Mesothelial cell of epicardium (in vitro differentiated cells): Measurements from ENCODE around the gene RTN4R. TPM values are rescaled to one million over a fixed set of nuclear protein-coding genes. Genes with fewer than 3 reads are reported as not detected.

ENCODE experiments used
- DNase-seq, 2 experiments: peaks; one replicate each; pipeline ENCODE4 v3.0.0; 2021; ENCODE audit warnings: low spot score in 2 of 2; ENCODE audit not compliant: unreplicated experiment in 2 of 2
- H3K27ac Mint-ChIP-seq: 2 replicates; pipeline ENCODE4 v1.8.0; 2021; ENCODE audit warnings: mixed read lengths
- H3K27me3 Mint-ChIP-seq: 2 replicates; pipeline ENCODE4 v1.8.0; 2021; ENCODE audit warnings: low read depth, mixed read lengths
- H3K36me3 Mint-ChIP-seq: 2 replicates; pipeline ENCODE4 v1.8.0; 2021; ENCODE audit warnings: mixed read lengths
- H3K4me1 Mint-ChIP-seq: 2 replicates; pipeline ENCODE4 v1.8.0; 2021; ENCODE audit warnings: mixed read lengths
- H3K4me3 Mint-ChIP-seq: 2 replicates; pipeline ENCODE4 v1.8.0; 2021; ENCODE audit warnings: mild to moderate bottlenecking, moderate library complexity, mixed read lengths
- H3K9me3 Mint-ChIP-seq: 2 replicates; pipeline ENCODE4 v1.8.0; 2021; ENCODE audit warnings: mixed read lengths
- CTCF ChIP-seq: fragments of 200-600 bp; sonication (generic); IDR thresholded peaks from one replicate; pipeline ENCODE4 v1.5.0; 2021; ENCODE audit warnings: antibody characterized with exemption; ENCODE audit not compliant: unreplicated experiment
- total RNA-seq: library from RNA; stranded (reverse); gene quantifications from 3 replicates; pipeline ENCODE4 v1.2.1, GENCODE V29; 2021

Gene RTN4R
- total RNA-seq, 1 donor from 2014 or later: 10.0 TPM

GRCh38 chr22:20292673-20293232, 24.6 kb upstream of the RTN4R start:
- DNase-seq: no peak
- no peaks in the 10 kb centered on the region for H3K36me3 Mint-ChIP-seq
- no peak overlapping the region for H3K27ac Mint-ChIP-seq
- H3K27me3 Mint-ChIP-seq: peaks cover 48% of the 10 kb centered on the region
- H3K4me3 Mint-ChIP-seq: no peak overlapping the region
- TF ChIP-seq CTCF: no peak
- H3K9me3 Mint-ChIP-seq: no peaks in the 10 kb centered on the region
- H3K4me1 Mint-ChIP-seq: peaks cover 4% of the 10 kb centered on the region

- TF ChIP-seq CTCF: no peak
- Mint-ChIP-seq H3K4me3 (no peak overlapping the region), H3K27ac (no peak overlapping the region), H3K4me1 (peaks cover 4% of the 10 kb centered on the region), H3K36me3 (no peaks in the 10 kb centered on the region), H3K27me3 (peaks cover 42% of the 10 kb centered on the region), H3K9me3 (no peaks in the 10 kb centered on the region)
- DNase-seq: no peak
Observed at GRCh38 chr22:20292108-20292507, 24.0 kb upstream of the RTN4R start.

GRCh38 chr22:20291604-20292063, 23.5 kb upstream of the RTN4R start:
- Mint-ChIP-seq H3K4me1 (peaks cover 4% of the 10 kb centered on the region), H3K9me3 (no peaks in the 10 kb centered on the region), H3K27ac (no peak overlapping the region), H3K4me3 (no peak overlapping the region), H3K36me3 (no peaks in the 10 kb centered on the region), H3K27me3 (peaks cover 41% of the 10 kb centered on the region)
- TF ChIP-seq CTCF: no peak
- DNase-seq: no peak

- no peak for TF ChIP-seq CTCF
- H3K4me3 Mint-ChIP-seq: no peak overlapping the region
- H3K27me3 Mint-ChIP-seq: peaks cover 38% of the 10 kb centered on the region
- DNase-seq: no peak
- no peak overlapping the region for H3K27ac Mint-ChIP-seq
- no peaks in the 10 kb centered on the region for H3K36me3 Mint-ChIP-seq
- no peaks in the 10 kb centered on the region for H3K9me3 Mint-ChIP-seq
- peaks cover 4% of the 10 kb centered on the region for H3K4me1 Mint-ChIP-seq
Observed at GRCh38 chr22:20291249-20291586, 23.1 kb upstream of the RTN4R start.

- H3K27ac Mint-ChIP-seq: no peak overlapping the region
Observed at GRCh38 chr22:20290578-20291248, 22.6 kb upstream of the RTN4R start.

More at GRCh38 chr22:20290578-20291248, 22.6 kb upstream of the RTN4R start:
- no peak for DNase-seq
- H3K9me3 Mint-ChIP-seq: no peaks in the 10 kb centered on the region
- H3K36me3 Mint-ChIP-seq: no peaks in the 10 kb centered on the region
- peaks cover 35% of the 10 kb centered on the region for H3K27me3 Mint-ChIP-seq
- TF ChIP-seq CTCF: no peak
- H3K4me1 Mint-ChIP-seq: peaks cover 4% of the 10 kb centered on the region
- no peak overlapping the region for H3K4me3 Mint-ChIP-seq
